Measurements from ENCODE around the gene TUBB4A. TPM values are rescaled to one million over a fixed set of nuclear protein-coding genes. Genes with fewer than 3 reads are reported as not detected.

Gene TUBB4A
- total RNA-seq, 1 experiment from 2014 or later = 20.3 TPM

- Histone ChIP-seq H2AFZ (ENCODE audit: low read length) (no peak overlapping the region), H2BK15ac (ENCODE audit: low read depth, low read length) (no peak overlapping the region), H3T11ph (ENCODE audit: low read length) (no peak overlapping the region), H2BK20ac (ENCODE audit: low read depth, low read length, poor library complexity, severe bottlenecking) (no peak overlapping the region), H3K79me2 (ENCODE audit: insufficient read depth, low read length) (no peaks in the 10 kb centered on the region), H3K23ac (ENCODE audit: insufficient read length, low read depth, low read length) (no peak overlapping the region), H3K79me1 (ENCODE audit: insufficient read depth, low read depth, low read length, poor library complexity, severe bottlenecking) (no peaks in the 10 kb centered on the region), H3K14ac (ENCODE audit: insufficient read depth, low read length) (no peak overlapping the region), H3K27me3 (ENCODE audit: insufficient read depth, low read length) (no peaks in the 10 kb centered on the region), H2BK5ac (ENCODE audit: insufficient read length, low read length) (no peak overlapping the region), H3K4ac (ENCODE audit: low read depth, low read length) (no peak overlapping the region), H3K56ac (ENCODE audit: insufficient read length, low read depth, low read length) (no peak overlapping the region), H4K20me1 (ENCODE audit: control insufficient read depth, insufficient read depth, insufficient read length) (no peaks in the 10 kb centered on the region), H3K4me2 (ENCODE audit: insufficient read depth, insufficient read length, low read length) (no peak overlapping the region), H3K4me1 (ENCODE audit: insufficient read depth, low read length) (no peaks in the 10 kb centered on the region), H3K23me2 (ENCODE audit: insufficient read length, low read depth, low read length, poor library complexity, severe bottlenecking) (peaks cover 3% of the 10 kb centered on the region), H2AK5ac (ENCODE audit: insufficient read length, low read length) (no peak overlapping the region), H4K91ac (ENCODE audit: insufficient read length, low read depth, low read length) (no peak overlapping the region), H4K8ac (replicated peaks; ENCODE audit: insufficient read length, low read depth, low read length) (no peak overlapping the region), H3K27ac (ENCODE audit: insufficient read length, low read depth, low read length) (no peak overlapping the region), H2BK120ac (ENCODE audit: low read depth, low read length, poor library complexity, severe bottlenecking) (no peak overlapping the region), H2BK12ac (ENCODE audit: insufficient read length, low read depth, low read length) (no peak overlapping the region), H3K9ac (ENCODE audit: extremely low read depth, insufficient read length, low read length) (no peak overlapping the region), H4K5ac (ENCODE audit: insufficient read length, low read depth, low read length) (no peak overlapping the region), H3K9me3 (ENCODE audit: control insufficient read depth, low read depth, low read length) (no peaks in the 10 kb centered on the region), H3K18ac (ENCODE audit: insufficient read length, low read depth, low read length) (no peak overlapping the region)
- Mint-ChIP-seq H3K27me3 (ENCODE audit: low read depth) (peaks cover 21% of the 10 kb centered on the region), H3K4me3 (no peak overlapping the region), H3K27ac (no peak overlapping the region; a peak in 1 of 7 replicates), H3K4me1 (no peaks in the 10 kb centered on the region), H3K9me3 (peaks cover 2 to 3% of the 10 kb centered on the region in 2 experiments; a peak in 1 of 5 replicates), H3K36me3 (ENCODE audit: insufficient read depth in 1 of 3, low read depth in 3 of 3) (peaks cover 0 to 7% (median 0%) of the 10 kb centered on the region in 3 experiments; a peak in 2 of 7 replicates)
- no peak for TF ChIP-seq CTCF (conservative IDR thresholded peaks at IDR 0.05)
- no CpG with 5 or more reads among the region's 2 CpGs for WGBS (ENCODE audit: extremely low coverage, insufficient read length, low lambda C conversion rate)
- no peak for DNase-seq
Measured at GRCh38 chr19:6490134-6490533, 12.0 kb downstream of the TUBB4A start.

Data from H9 (cell line).